Transverse colon (tissue), 4 donors: ENCODE measurements around the gene LAMC1. TPM values are rescaled to one million over a fixed set of nuclear protein-coding genes. Genes with fewer than 3 reads are reported as not detected.

Source experiments
- DNase-seq: peaks from one replicate; pipeline ENCODE4 v3.0.0-alpha.2; 2019
- H3K27ac ChIP-seq, 4 donors: fragments of 200-600 bp; sonication (generic); 2 replicates each; pipeline ENCODE4 v1.5.1; 2016 to 2018; ENCODE audit warnings: inconsistent platforms in 4 of 4
- H3K27me3 ChIP-seq: fragments of 200-600 bp; sonication (generic); 2 replicates; pipeline ENCODE4 v1.5.1; 2017; ENCODE audit warnings: inconsistent platforms
- H3K36me3 ChIP-seq, 4 donors: fragments of 200-600 bp; sonication (generic); 2 replicates each; pipeline ENCODE4 v1.5.1; 2017 to 2019; ENCODE audit warnings: inconsistent platforms in 4 of 4
- H3K4me1 ChIP-seq, 4 donors: fragments of 200-600 bp; sonication (generic); 2 replicates each; pipeline ENCODE4 v1.5.1; 2017 to 2020; ENCODE audit warnings: inconsistent platforms in 4 of 4
- H3K4me3 ChIP-seq, 4 donors: fragments of 200-600 bp; sonication (generic); 1 replicate in 1 of 4; 2 replicates in 3 of 4; pipeline versions ENCODE4 v1.5.1 to v1.6.1; 2017 to 2019; ENCODE audit warnings: inconsistent platforms in 4 of 4
- H3K9me3 ChIP-seq, 2 donors: fragments of 200-600 bp; sonication (generic); 2 replicates each; pipeline ENCODE4 v1.5.1; 2017 to 2019; ENCODE audit warnings: inconsistent platforms in 2 of 2
- EP300 ChIP-seq: sonication (generic); formaldehyde crosslinking; IDR thresholded peaks from one replicate; pipeline ENCODE4 v1.6.1; 2017; ENCODE audit warnings: antibody characterized with exemption, low read depth
- POLR2A ChIP-seq: fragments of 450-650 bp; IDR thresholded peaks from one replicate; pipeline ENCODE4 v1.6.1; 2016; ENCODE audit warnings: antibody characterized with exemption, mild to moderate bottlenecking, moderate library complexity
- POLR2AphosphoS5 ChIP-seq, 3 donors: sonication (generic); formaldehyde crosslinking; IDR thresholded peaks; one replicate each; pipeline ENCODE4 v1.6.1; 2016; ENCODE audit warnings: antibody characterized with exemption in 3 of 3
- WGBS, 2 donors: methylation state at CpG; one replicate each; pipeline ENCODE4 v1.1.5; 2018; ENCODE audit warnings: low coverage in 1 of 2; 5-methylcytosine and 5-hydroxymethylcytosine counted together
- in situ Hi-C, 4 donors: fragments of 200-750 bp; cut with MboI; loops; one replicate each; pipeline versions ENCODE4 v1.15.0 to v1.15.1; 2017; ENCODE audit warnings: low sequenced_read_pairs in 3 of 4, low pct_ligation_motif_present in 1 of 4, low pct_unique_long_range_greater_than_20kb in 1 of 4
- intact Hi-C: fragments of 100-400 bp; cut with DNase I; formaldehyde crosslinking; loops from one replicate; pipeline ENCODE4 v1.15.1; 2023; ENCODE audit warnings: low total_unique reads
- total RNA-seq, 4 donors: library from RNA; depleted of rRNA; stranded (reverse); fragments of >200 nt; gene quantifications; one replicate each; pipeline ENCODE4 v1.1.0, GENCODE V29; 2016
- TF ChIP-seq, protein P1 (sequence below), 5 experiments: fragments of 200-600 bp in 3 of 5; fragments of 450-650 bp in 2 of 5; sonication (generic) in 3 of 5; IDR thresholded peaks; 1 replicate in 2 of 5; 2 replicates in 3 of 5; pipeline ENCODE4 v1.5.1; 2016 to 2017; ENCODE audit warnings: antibody characterized with exemption in 5 of 5, inconsistent platforms in 3 of 5, mild to moderate bottlenecking in 2 of 5, moderate library complexity in 1 of 5

LAMC1 gene
- total RNA-seq, 4 donors from 2014 or later = 77.7 to 633 (median 138) TPM

DNA sequence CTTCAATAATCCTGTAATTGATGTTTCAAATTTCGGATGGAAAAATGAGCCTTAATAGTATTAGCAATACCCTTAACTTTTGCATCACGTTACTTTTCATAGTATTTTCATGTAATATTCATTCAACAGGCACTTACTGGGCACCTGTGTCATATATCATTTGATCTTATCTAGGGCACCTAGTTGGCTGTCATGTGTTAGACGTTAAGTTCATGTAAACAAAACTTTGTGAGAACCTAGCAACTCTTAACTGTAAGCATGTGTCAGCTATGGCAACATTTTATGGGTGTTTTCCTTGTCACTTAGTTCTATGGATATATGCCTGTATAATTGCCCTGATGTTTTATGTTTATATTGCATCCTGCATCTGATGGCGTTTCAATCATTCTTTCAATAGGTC, 163.6 kb downstream of the LAMC1 start:
- Histone ChIP-seq H3K36me3 (no peaks in the 10 kb centered on the region), H3K4me1 (peaks cover 0 to 7% (median 2%) of the 10 kb centered on the region in 4 donors), H3K4me3 (peak overlapping the region in 3 of 4 donors; percentile 30 to 53 (median 38)), H3K27ac (peak overlapping the region; percentile 71 to 85 (median 80)), H3K9me3 (no peaks in the 10 kb centered on the region), H3K27me3 (peaks cover 5% of the 10 kb centered on the region)
- intact Hi-C loops (no loop called here), in situ Hi-C loops (no loop called here)
- DNase-seq = no peak
- TF ChIP-seq POLR2AphosphoS5 (IDR thresholded peaks at IDR 0.05) = peak in 2 of 3 donors; percentile 47 to 49
- TF ChIP-seq, protein P1, sequence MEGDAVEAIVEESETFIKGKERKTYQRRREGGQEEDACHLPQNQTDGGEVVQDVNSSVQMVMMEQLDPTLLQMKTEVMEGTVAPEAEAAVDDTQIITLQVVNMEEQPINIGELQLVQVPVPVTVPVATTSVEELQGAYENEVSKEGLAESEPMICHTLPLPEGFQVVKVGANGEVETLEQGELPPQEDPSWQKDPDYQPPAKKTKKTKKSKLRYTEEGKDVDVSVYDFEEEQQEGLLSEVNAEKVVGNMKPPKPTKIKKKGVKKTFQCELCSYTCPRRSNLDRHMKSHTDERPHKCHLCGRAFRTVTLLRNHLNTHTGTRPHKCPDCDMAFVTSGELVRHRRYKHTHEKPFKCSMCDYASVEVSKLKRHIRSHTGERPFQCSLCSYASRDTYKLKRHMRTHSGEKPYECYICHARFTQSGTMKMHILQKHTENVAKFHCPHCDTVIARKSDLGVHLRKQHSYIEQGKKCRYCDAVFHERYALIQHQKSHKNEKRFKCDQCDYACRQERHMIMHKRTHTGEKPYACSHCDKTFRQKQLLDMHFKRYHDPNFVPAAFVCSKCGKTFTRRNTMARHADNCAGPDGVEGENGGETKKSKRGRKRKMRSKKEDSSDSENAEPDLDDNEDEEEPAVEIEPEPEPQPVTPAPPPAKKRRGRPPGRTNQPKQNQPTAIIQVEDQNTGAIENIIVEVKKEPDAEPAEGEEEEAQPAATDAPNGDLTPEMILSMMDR (IDR thresholded peaks at IDR 0.05) = no peak
- WGBS, 2 donors = 44 to 59% methylated on average over 4 of the region's 4 CpGs

DNA sequence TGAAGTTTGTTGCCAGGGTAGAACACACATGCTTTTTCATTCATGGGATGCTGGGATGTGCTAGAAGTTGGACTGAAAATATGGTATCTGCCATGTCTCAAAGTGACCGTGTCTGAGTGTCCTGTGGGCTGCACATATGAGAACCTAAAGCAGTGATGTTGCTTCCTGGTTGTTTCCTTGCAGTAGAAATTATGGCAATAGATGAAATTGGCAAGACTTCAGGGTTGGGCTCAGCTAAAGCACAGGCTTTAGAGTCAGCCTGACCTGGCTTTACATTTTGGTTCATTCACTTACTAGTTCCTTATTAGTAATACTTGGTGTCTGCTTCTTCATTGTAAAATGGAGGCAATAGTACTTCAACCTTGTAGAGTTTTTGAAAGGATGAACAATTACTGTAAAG, 165.0 kb downstream of the LAMC1 start:
- Histone ChIP-seq H3K36me3 (no peaks in the 10 kb centered on the region), H3K27me3 (peaks cover 5% of the 10 kb centered on the region), H3K27ac (no peak overlapping the region), H3K9me3 (no peaks in the 10 kb centered on the region), H3K4me3 (no peak overlapping the region), H3K4me1 (peaks cover 0 to 7% (median 2%) of the 10 kb centered on the region in 4 donors)
- intact Hi-C loops (no loop called here), in situ Hi-C loops (no loop called here)
- DNase-seq = no peak
- TF ChIP-seq POLR2AphosphoS5 (IDR thresholded peaks at IDR 0.05) (no peak), POLR2A (no peak), EP300 (no peak)
- TF ChIP-seq, protein P1 (IDR thresholded peaks at IDR 0.05) = no peak
- 88% methylated on average over 1 of the region's 1 CpG; no CpG with 5 or more reads in 1 of the 2 donors for WGBS, 2 donors

DNA sequence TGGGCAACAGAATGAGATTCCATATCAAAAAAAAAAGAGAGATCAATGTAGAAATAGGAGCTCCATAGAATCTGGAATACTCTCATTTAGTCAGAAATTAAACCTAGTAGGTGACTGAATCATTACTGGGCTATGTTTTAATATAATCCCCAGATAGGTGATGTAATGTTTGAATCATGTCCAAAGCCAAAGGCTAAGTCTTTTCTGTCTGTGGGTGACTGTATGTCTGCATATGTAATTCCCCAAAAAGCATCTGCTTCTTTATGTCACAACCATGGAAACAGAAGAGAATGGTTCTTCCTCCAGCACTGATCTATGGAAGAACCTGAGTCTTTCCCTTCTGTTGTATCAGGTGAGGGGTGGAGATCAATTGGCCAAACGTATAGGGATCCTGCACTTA, 168.6 kb downstream of the LAMC1 start:
- no peak for DNase-seq
- Histone ChIP-seq H3K9me3 (no peaks in the 10 kb centered on the region), H3K27ac (no peak overlapping the region), H3K4me1 (peaks cover 0 to 14% (median 7%) of the 10 kb centered on the region in 4 donors), H3K36me3 (no peaks in the 10 kb centered on the region), H3K4me3 (no peak overlapping the region), H3K27me3 (no peaks in the 10 kb centered on the region)
- 50 to 81% methylated on average over 1 of the region's 1 CpG for WGBS, 2 donors
- in situ Hi-C loops (no loop called here), intact Hi-C loops (no loop called here)
- TF ChIP-seq EP300 (no peak), POLR2A (no peak), POLR2AphosphoS5 (IDR thresholded peaks at IDR 0.05) (no peak)
- TF ChIP-seq, protein P1 (IDR thresholded peaks at IDR 0.05) = no peak

DNA sequence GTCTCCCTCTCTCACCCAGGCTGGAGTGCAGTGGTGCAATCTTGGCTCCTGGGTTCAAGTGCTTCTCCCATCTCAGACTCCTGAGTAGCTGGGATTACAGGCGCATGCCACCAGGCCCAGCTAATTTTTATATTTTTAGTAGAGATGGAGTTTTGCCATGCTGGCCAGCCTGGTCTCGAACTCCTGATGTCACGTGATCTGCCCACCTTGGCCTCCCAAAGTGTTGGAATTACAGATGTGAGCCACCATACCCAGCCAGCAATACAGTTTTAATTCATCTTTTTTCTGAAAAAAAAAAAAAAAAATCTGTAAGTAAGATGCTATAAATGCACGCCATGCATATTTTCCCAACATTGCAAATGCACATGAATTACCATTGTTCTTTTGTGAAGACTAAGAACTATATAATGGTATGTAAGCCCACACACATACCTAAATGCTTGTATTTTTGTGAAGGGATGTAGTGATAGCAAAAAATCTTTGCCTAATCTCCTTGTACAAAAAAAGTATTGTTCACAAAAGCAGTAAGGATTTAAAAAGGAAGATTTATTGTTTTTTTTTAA, 170.8 kb downstream of the LAMC1 start:
- intact Hi-C loops = no loop called here
- in situ Hi-C loops = no loop called here
- 63 to 85% methylated on average over 3 to 4 of the region's 4 CpGs for WGBS, 2 donors

More for the DNA sequence above, 170.8 kb downstream of the LAMC1 start:
- no peak for DNase-seq
- peaks cover 0 to 14% (median 7%) of the 10 kb centered on the region in 4 donors for H3K4me1 ChIP-seq
- H3K36me3 ChIP-seq = no peaks in the 10 kb centered on the region
- no peak for TF ChIP-seq POLR2A
- TF ChIP-seq, protein P1 (IDR thresholded peaks at IDR 0.05) = no peak
- no peak for TF ChIP-seq EP300
- TF ChIP-seq POLR2AphosphoS5 (IDR thresholded peaks at IDR 0.05) = no peak
- H3K9me3 ChIP-seq = no peaks in the 10 kb centered on the region
- H3K27ac ChIP-seq = no peak overlapping the region
- H3K4me3 ChIP-seq = no peak overlapping the region
- H3K27me3 ChIP-seq = no peaks in the 10 kb centered on the region
